KMS-11 (cell line): ENCODE results near the gene CYP3A5.

Experiments used
- H2AFZ ChIP-seq: fragments of 200-600 bp; sonication (generic); 2 replicates; pipeline ENCODE4 v1.6.1; 2016; ENCODE audit warnings: antibody characterized with exemption, mixed run types, low read depth
- H3K27ac ChIP-seq: fragments of 200-600 bp; sonication (generic); 2 replicates; pipeline ENCODE4 v1.6.1; 2016; ENCODE audit warnings: mild to moderate bottlenecking, mixed run types
- H3K27me3 ChIP-seq: fragments of 200-600 bp; sonication (generic); 2 replicates; pipeline ENCODE4 v1.6.1; 2017; ENCODE audit warnings: mild to moderate bottlenecking, low read depth, mixed run types, moderate library complexity; ENCODE audit not compliant: insufficient read depth
- H3K36me3 ChIP-seq: fragments of 200-600 bp; sonication (generic); 2 replicates; pipeline ENCODE4 v1.6.1; 2017; ENCODE audit warnings: mild to moderate bottlenecking, mixed run types; ENCODE audit not compliant: insufficient read depth
- H3K4me1 ChIP-seq: fragments of 200-600 bp; sonication (generic); 2 replicates; pipeline ENCODE4 v1.6.1; 2016; ENCODE audit warnings: mild to moderate bottlenecking, low read depth, mixed run types; ENCODE audit not compliant: poor library complexity, severe bottlenecking
- H3K4me2 ChIP-seq: fragments of 200-600 bp; sonication (generic); 2 replicates; pipeline ENCODE4 v1.7.0; 2016; ENCODE audit warnings: mild to moderate bottlenecking, mixed run types
- H3K4me3 ChIP-seq: fragments of 200-600 bp; sonication (generic); IDR thresholded peaks from 2 replicates; pipeline ENCODE4 v1.6.1; 2017; ENCODE audit warnings: low read depth, low read length, mixed read lengths; ENCODE audit not compliant: insufficient read depth
- H3K79me2 ChIP-seq: fragments of 200-600 bp; sonication (generic); 2 replicates; pipeline ENCODE4 v1.6.1; 2016; ENCODE audit warnings: low read depth, mixed run types; ENCODE audit not compliant: insufficient read depth
- H3K9ac ChIP-seq: fragments of 200-600 bp; sonication (generic); 2 replicates; pipeline ENCODE4 v1.6.1; 2016; ENCODE audit warnings: mild to moderate bottlenecking, mixed run types
- H4K20me1 ChIP-seq: fragments of 200-600 bp; sonication (generic); 2 replicates; pipeline ENCODE4 v1.6.1; 2016; ENCODE audit warnings: mild to moderate bottlenecking, mixed run types; ENCODE audit not compliant: insufficient read depth
- TF ChIP-seq, protein P1 (sequence below): fragments of 200-600 bp; sonication (generic); conservative IDR thresholded peaks from 2 replicates; pipeline ENCODE4 v1.6.1; 2017; ENCODE audit warnings: low read depth, mild to moderate bottlenecking, antibody characterized with exemption, low read length, moderate library complexity, mixed read lengths

Gene CYP3A5

DNA sequence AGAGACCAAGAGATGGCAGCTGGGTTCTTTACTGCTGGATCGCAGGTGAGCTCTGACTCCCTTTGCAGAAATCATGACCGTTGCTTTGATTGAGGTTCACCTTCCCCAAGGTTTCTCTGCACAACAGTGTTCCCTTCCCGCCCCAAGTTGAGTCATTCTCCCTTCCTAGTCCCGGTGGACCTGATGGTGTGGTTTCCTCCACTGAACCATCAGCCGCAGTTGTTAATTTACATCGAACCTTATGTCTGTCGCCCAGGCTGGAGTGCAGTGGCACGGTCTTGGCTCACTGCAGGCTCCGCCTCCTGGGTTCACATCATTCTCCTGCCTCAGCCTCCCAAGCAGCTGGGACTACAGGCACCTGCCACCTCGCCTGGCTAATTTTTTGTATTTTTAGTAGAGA lies 57.2 kb downstream of the CYP3A5 start:
- Histone ChIP-seq H3K36me3 (peaks cover 6% of the 10 kb centered on the region; the same call in 1 of the 2 replicates), H3K79me2 (peaks cover 12% of the 10 kb centered on the region), H2AFZ (no peak overlapping the region), H3K4me3 (no peak overlapping the region), H4K20me1 (no peaks in the 10 kb centered on the region), H3K4me2 (no peak overlapping the region), H3K27me3 (no peaks in the 10 kb centered on the region), H3K9ac (no peak overlapping the region), H3K4me1 (peaks cover 4% of the 10 kb centered on the region), H3K27ac (no peak overlapping the region)
- TF ChIP-seq, protein P1, sequence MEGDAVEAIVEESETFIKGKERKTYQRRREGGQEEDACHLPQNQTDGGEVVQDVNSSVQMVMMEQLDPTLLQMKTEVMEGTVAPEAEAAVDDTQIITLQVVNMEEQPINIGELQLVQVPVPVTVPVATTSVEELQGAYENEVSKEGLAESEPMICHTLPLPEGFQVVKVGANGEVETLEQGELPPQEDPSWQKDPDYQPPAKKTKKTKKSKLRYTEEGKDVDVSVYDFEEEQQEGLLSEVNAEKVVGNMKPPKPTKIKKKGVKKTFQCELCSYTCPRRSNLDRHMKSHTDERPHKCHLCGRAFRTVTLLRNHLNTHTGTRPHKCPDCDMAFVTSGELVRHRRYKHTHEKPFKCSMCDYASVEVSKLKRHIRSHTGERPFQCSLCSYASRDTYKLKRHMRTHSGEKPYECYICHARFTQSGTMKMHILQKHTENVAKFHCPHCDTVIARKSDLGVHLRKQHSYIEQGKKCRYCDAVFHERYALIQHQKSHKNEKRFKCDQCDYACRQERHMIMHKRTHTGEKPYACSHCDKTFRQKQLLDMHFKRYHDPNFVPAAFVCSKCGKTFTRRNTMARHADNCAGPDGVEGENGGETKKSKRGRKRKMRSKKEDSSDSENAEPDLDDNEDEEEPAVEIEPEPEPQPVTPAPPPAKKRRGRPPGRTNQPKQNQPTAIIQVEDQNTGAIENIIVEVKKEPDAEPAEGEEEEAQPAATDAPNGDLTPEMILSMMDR = no peak

DNA sequence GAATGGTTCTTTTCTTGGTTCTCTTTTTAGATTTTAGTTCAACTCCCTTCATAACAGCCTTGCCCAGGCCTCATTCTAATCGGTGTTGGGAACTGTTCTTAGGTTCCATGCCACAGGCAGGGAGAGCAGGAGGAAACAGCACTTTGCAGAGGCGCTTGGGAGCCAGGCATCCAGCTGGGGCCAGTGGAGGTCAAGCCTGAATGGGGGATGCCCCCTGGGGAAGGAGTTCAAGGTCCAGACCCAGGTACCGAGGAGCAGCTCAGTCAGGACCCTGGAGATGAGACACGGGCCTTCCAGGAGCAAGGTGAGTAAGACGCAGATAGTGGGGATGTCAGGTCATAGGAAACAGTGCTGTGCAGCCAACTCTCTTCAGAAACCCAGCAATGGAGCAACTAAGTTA lies 58.5 kb downstream of the CYP3A5 start:
- Histone ChIP-seq H3K79me2 (peaks cover 18% of the 10 kb centered on the region), H3K9ac (no peak overlapping the region), H3K27ac (no peak overlapping the region), H3K27me3 (no peaks in the 10 kb centered on the region), H3K36me3 (peaks cover 6% of the 10 kb centered on the region; the same call in 1 of the 2 replicates), H3K4me1 (peaks cover 8% of the 10 kb centered on the region), H3K4me2 (no peak overlapping the region), H4K20me1 (no peaks in the 10 kb centered on the region), H2AFZ (no peak overlapping the region), H3K4me3 (no peak overlapping the region)
- TF ChIP-seq, protein P1 = no peak

GRCh38 chr7:99619571-99620130 lies 60.1 kb downstream of the CYP3A5 start:
- Histone ChIP-seq H3K79me2 (peaks cover 18% of the 10 kb centered on the region), H3K9ac (no peak overlapping the region), H3K36me3 (peaks cover 6% of the 10 kb centered on the region; the same call in 1 of the 2 replicates)

GRCh38 chr7:99618726-99619125 lies 61.1 kb downstream of the CYP3A5 start:
- no peak overlapping the region for H3K4me2 ChIP-seq
- H3K9ac ChIP-seq = no peak overlapping the region
- H3K27me3 ChIP-seq = no peaks in the 10 kb centered on the region
- TF ChIP-seq, protein P1 = no peak
- H3K4me1 ChIP-seq = peaks cover 13% of the 10 kb centered on the region
- H4K20me1 ChIP-seq = no peaks in the 10 kb centered on the region
- H3K36me3 ChIP-seq = peaks cover 6% of the 10 kb centered on the region; the same call in 1 of the 2 replicates
- peaks cover 18% of the 10 kb centered on the region for H3K79me2 ChIP-seq
- no peak overlapping the region for H3K4me3 ChIP-seq
- no peak overlapping the region for H2AFZ ChIP-seq
- no peak overlapping the region for H3K27ac ChIP-seq

More at GRCh38 chr7:99619571-99620130, 60.1 kb downstream of the CYP3A5 start:
- Histone ChIP-seq H3K27me3 (no peaks in the 10 kb centered on the region), H4K20me1 (no peaks in the 10 kb centered on the region), H3K4me3 (no peak overlapping the region), H2AFZ (no peak overlapping the region), H3K4me1 (peaks cover 13% of the 10 kb centered on the region), H3K4me2 (no peak overlapping the region), H3K27ac (no peak overlapping the region)
- TF ChIP-seq, protein P1 = no peak
